Measurements from ENCODE around the gene ADORA1. TPM values are rescaled to one million over a fixed set of nuclear protein-coding genes. Genes with fewer than 3 reads are reported as not detected.

The ADORA1 gene
- total and polyA plus RNA-seq, 4 donors = 0.33 to 1.1 (median 0.37) TPM

GRCh38 chr1:203173011-203173555 is 45.6 kb downstream of the ADORA1 start:
- DNase-seq (ENCODE audit: low spot score) = no peak
- no peak overlapping the region for H3K9ac ChIP-seq (ENCODE audit: low read depth in 1 of 2, low read length in 2 of 2)
- no peaks in the 10 kb centered on the region for H3K36me3 ChIP-seq (ENCODE audit: control insufficient read depth in 4 of 4, insufficient read depth in 3 of 4, low read depth in 1 of 4, low read length in 3 of 4)
- H3K27me3 ChIP-seq (ENCODE audit: control insufficient read depth in 4 of 4, insufficient read depth in 4 of 4, low read length in 3 of 4) = no peaks in the 10 kb centered on the region
- no peak for TF ChIP-seq NR2F2 (IDR thresholded peaks at IDR 0.05)
- no peak for TF ChIP-seq TAF1 (conservative IDR thresholded peaks at IDR 0.05)
- no peak for TF ChIP-seq CTCF (IDR thresholded peaks at IDR 0.05; ENCODE audit: low read depth, low read length, missing input control)
- TF ChIP-seq RAD21 (IDR thresholded peaks at IDR 0.05) = no peak
- no peak for TF ChIP-seq EGR1 (IDR thresholded peaks at IDR 0.05; ENCODE audit: low read depth in 2 of 2)
- no peak for TF ChIP-seq HNF4A (conservative IDR thresholded peaks at IDR 0.05)
- no peak for TF ChIP-seq YY1 (IDR thresholded peaks at IDR 0.05)
- no peak for TF ChIP-seq JUND (IDR thresholded peaks at IDR 0.05)
- no peak for TF ChIP-seq MAX (IDR thresholded peaks at IDR 0.05)
- TF ChIP-seq FOXA2 (IDR thresholded peaks at IDR 0.05) = no peak
- no peak for TF ChIP-seq GABPA (IDR thresholded peaks at IDR 0.05 in 1 of 2, conservative IDR thresholded peaks at IDR 0.05 in 1 of 2)
- TF ChIP-seq HNF4G (IDR thresholded peaks at IDR 0.05) = no peak
- no peak for TF ChIP-seq ZBTB33 (IDR thresholded peaks at IDR 0.05)
- no peak for TF ChIP-seq ATF3 (IDR thresholded peaks at IDR 0.05)
- TF ChIP-seq SP1 (IDR thresholded peaks at IDR 0.05) = no peak
- no peaks in the 10 kb centered on the region for H3K4me1 ChIP-seq (ENCODE audit: control insufficient read depth in 4 of 4, insufficient read depth in 4 of 4, low read length in 3 of 4)
- WGBS = 87% methylated on average over 2 of the region's 2 CpGs
- H3K27ac ChIP-seq (ENCODE audit: low read depth in 1 of 2, low read length in 2 of 2) = no peak overlapping the region
- no peaks in the 10 kb centered on the region for H3K9me3 ChIP-seq (ENCODE audit: control insufficient read depth in 4 of 4, low read length in 3 of 4)
- H3K4me3 ChIP-seq (ENCODE audit: low read depth in 1 of 3, low read length in 3 of 3) = no peak overlapping the region

- Histone ChIP-seq H3K4me3 (ENCODE audit: low read depth in 1 of 3, low read length in 3 of 3) (no peak overlapping the region), H3K9ac (ENCODE audit: low read depth in 1 of 2, low read length in 2 of 2) (no peak overlapping the region), H3K36me3 (ENCODE audit: control insufficient read depth in 4 of 4, insufficient read depth in 3 of 4, low read depth in 1 of 4, low read length in 3 of 4) (no peaks in the 10 kb centered on the region), H3K9me3 (ENCODE audit: control insufficient read depth in 4 of 4, low read length in 3 of 4) (no peaks in the 10 kb centered on the region), H3K27me3 (ENCODE audit: control insufficient read depth in 4 of 4, insufficient read depth in 4 of 4, low read length in 3 of 4) (no peaks in the 10 kb centered on the region), H3K4me1 (ENCODE audit: control insufficient read depth in 4 of 4, insufficient read depth in 4 of 4, low read length in 3 of 4) (no peaks in the 10 kb centered on the region), H3K27ac (ENCODE audit: low read depth in 1 of 2, low read length in 2 of 2) (no peak overlapping the region)
- no peak for DNase-seq (ENCODE audit: low spot score)
- TF ChIP-seq GABPA (IDR thresholded peaks at IDR 0.05 in 1 of 2, conservative IDR thresholded peaks at IDR 0.05 in 1 of 2) (no peak), NR2F2 (IDR thresholded peaks at IDR 0.05) (no peak), CTCF (IDR thresholded peaks at IDR 0.05; ENCODE audit: low read depth, low read length, missing input control) (no peak), ZBTB33 (IDR thresholded peaks at IDR 0.05) (no peak), HNF4G (IDR thresholded peaks at IDR 0.05) (no peak)
- WGBS = 90% methylated on average over 5 of the region's 5 CpGs
These were observed 46.0 kb downstream of the ADORA1 start for GRCh38 chr1:203173566-203173965.
